Epithelial cell of proximal tubule (primary cell): ENCODE data around the gene VIPR1. TPM values are rescaled to one million over a fixed set of nuclear protein-coding genes. Genes with fewer than 3 reads are reported as not detected.
"Not testable (repeated sequence)": the region's sequence is repeated elsewhere in the genome, so short reads cannot be mapped to it uniquely, and the experiment has no call there.

ENCODE experiments used
- DNase-seq: peaks from one replicate; pipeline ENCODE4 v3.0.0-alpha.2; 2011; ENCODE audit warnings: low read depth
- H3K4me3 ChIP-seq: 2 replicates; pipeline ENCODE4 v1.5.1; 2011; ENCODE audit warnings: low read depth, mild to moderate bottlenecking, low read length
- total RNA-seq: library from RNA; depleted of rRNA; stranded (reverse); fragments of >200 nt; gene quantifications from 2 replicates; pipeline ENCODE4 v1.2.3, GENCODE V29; 2015
- TF ChIP-seq, protein P1 (sequence below): conservative IDR thresholded peaks from 2 replicates; pipeline ENCODE4 v1.5.1; 2012; ENCODE audit warnings: low read depth, mild to moderate bottlenecking, low read length

The VIPR1 gene
- total RNA-seq, 1 donor from 2014 or later, result not detected

DNA sequence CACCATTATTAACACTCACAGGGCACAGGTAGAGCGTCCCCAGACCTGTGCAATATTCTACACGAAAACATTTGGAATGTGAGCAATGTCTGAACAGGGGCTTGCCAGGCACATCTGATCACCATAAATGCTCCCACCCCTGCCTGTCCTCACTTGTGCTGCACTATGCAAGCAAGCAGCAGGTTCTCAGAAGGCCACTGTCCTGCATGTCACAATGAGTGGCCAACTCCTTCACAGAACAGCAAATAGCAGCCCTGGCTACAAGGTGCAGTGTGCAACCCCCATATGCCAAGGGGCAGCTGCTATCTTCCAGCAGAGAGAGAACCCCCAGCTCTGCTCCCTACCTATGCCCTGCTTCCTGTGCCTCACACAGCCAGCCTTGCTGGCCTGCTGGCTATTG, 46.7 kb downstream of the VIPR1 start:
- DNase-seq, result no peak
- no peak overlapping the region for H3K4me3 ChIP-seq
- TF ChIP-seq, protein P1, sequence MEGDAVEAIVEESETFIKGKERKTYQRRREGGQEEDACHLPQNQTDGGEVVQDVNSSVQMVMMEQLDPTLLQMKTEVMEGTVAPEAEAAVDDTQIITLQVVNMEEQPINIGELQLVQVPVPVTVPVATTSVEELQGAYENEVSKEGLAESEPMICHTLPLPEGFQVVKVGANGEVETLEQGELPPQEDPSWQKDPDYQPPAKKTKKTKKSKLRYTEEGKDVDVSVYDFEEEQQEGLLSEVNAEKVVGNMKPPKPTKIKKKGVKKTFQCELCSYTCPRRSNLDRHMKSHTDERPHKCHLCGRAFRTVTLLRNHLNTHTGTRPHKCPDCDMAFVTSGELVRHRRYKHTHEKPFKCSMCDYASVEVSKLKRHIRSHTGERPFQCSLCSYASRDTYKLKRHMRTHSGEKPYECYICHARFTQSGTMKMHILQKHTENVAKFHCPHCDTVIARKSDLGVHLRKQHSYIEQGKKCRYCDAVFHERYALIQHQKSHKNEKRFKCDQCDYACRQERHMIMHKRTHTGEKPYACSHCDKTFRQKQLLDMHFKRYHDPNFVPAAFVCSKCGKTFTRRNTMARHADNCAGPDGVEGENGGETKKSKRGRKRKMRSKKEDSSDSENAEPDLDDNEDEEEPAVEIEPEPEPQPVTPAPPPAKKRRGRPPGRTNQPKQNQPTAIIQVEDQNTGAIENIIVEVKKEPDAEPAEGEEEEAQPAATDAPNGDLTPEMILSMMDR, result no peak

DNA sequence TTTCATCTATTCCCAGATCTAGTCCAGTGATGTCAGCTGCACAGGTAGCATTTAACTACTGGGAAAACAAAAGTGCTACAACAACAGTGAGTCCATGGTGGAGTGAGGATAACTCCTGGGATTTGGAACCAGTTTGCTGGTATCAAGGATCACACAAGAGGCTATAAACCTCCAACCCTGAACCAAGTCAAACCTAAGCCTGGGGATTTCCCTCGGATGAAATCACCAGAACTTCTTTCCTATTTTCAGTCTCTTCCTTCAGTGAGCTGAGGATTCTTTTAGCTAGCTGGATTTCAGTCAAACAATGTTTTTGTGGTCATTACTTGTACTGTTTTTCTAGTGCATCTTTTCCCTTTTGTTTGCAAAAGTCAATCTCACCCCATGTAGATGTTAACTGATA, 47.8 kb downstream of the VIPR1 start:
- DNase-seq, result no peak
- H3K4me3 ChIP-seq, result no peak overlapping the region
- TF ChIP-seq, protein P1, result no peak

DNA sequence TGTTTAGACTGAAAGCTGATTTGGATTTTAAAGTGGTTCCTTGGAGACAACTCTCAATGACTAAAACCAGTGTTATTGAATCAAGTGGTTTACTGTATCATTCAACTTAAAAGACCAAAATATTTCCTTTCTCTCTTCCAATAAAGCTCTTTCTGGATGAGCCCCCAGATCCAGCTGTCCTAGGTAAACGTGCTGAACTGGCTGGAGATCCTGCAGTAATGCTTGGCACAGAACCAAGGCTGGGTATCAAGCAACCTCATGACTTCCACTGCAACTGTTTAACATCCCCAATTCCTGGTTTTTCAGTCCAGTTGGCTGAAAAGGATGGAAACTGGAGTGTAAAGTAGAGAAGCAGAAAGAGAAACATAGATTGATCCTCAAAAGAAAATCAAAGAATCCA, 50.4 kb downstream of the VIPR1 start:
- TF ChIP-seq, protein P1, result no peak
- H3K4me3 ChIP-seq, result no peak overlapping the region
- DNase-seq, result no peak

DNA sequence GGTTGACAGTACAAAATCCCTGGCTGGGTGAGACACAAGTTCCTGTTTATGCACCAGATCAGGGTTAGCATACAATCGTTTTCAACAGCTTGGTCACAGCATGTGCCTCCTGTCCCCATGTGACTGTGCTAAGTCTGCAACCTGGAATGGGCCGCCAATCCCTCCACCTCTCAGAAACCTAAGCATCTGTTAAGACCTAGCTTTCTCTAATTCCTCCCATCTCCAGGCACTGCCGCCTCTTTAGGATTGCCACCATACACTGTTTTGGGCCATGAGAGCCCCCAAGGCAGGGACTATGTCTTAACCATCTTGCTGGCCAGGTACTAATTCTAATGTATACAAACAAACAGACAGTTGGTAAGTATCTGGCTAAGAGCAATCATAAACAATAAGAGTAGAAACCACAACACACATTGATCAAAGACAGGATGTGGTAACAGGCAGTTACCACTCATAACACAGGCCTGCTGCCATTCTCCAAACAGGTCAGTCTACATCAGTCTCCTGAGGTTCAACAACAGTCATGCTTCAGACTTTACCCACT, 53.7 kb downstream of the VIPR1 start:
- DNase-seq, result no peak
- TF ChIP-seq, protein P1, result no peak
- H3K4me3 ChIP-seq, result no peak overlapping the region

DNA sequence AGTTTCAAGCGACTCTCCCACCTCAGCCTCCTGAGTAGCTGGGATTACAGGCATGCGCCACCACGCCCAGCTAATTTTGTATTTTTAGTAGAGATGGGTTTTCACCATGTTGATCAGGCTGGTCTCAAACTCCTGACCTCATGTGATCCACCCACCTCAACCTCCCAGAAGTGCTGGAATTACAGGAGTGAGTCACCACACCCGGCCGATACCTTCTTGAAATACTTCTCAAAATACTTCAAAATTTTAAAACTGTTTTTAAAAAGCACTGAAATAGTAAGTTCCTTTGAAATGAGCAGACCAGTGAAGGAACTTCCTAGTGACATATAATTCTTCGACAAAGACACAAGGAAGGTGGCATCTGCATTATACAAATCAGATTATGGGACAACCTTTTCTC, 54.4 kb downstream of the VIPR1 start:
- DNase-seq, H3K4me3 ChIP-seq: not testable (repeated sequence)

DNA sequence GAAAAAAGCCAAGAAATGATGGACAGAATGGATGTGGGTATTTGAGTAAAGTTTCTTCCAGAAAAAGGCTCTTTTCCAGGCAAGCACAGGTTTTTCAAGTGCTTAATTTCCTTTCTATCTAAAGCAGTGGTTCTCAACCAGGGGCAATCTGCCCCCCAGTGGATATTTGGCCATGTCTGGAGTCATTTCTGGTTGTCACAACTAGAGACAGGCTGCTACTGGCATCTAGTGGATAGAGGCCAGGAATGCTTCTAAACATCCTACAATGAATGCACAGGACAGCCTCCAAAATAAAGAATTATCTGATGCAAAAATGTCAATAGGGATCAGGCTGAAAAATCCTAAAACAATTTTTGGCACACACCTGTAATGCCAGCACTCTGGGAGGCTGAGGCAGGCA, 55.4 kb downstream of the VIPR1 start:
- H3K4me3 ChIP-seq, result no peak overlapping the region
- TF ChIP-seq, protein P1, result peak; percentile 11
- DNase-seq, result no peak

DNA sequence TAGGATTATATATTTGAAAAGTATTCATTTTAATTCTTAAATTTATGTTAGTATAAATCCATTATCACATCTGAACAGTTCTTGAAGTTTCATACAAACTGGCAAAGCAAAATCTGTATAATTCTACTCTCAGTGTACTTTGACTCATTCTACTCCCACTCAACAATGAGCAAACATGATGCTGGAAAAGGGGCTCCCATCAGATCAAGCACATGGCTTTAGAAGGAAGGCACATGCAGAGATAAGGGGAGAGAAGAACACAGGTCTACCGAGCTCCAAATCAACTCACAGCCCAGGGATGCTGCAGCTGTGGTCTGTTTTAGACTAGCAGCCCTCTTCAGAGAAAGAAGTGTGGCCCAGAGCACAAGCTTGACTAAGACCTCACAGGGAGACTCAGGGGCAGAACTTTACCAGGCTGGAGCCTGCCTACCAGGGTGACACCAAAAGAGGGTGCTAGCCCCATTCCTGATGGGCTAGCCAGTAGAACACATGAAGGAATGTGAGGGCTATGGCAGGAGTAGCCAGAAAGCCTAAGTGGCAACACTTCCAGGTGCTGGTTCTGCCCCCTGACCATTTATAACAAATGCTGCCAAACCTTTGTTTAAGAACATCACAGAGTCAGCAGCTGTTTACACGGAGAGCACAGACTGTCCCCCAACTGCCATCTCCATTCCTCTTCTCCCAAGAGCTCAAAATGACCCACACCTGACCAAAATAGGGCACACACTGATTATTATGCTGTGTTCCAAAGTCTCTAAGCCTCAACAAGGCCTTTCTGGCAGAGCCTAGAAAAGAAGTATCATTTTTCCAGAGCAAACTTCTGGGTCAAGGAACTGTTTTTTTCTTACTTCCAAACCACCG, 59.8 kb downstream of the VIPR1 start:
- TF ChIP-seq, protein P1, result no peak
- DNase-seq, result no peak
- H3K4me3 ChIP-seq, result no peak overlapping the region
